OCI-LY7 (cell line): ENCODE measurements around the gene PODXL2.

Experiments used
- EZH2phosphoT487 ChIP-seq: fragments of 200-600 bp; sonication (generic); IDR thresholded peaks from 2 replicates; pipeline ENCODE4 v1.6.1; 2018; ENCODE audit warnings: low read depth, borderline replicate concordance, mild to moderate bottlenecking, mixed run types, antibody characterized with exemption, low read length, moderate library complexity, mixed read lengths
- TF ChIP-seq, protein P1 (sequence below): fragments of 200-600 bp; sonication (generic); conservative IDR thresholded peaks from 2 replicates; pipeline ENCODE4 v1.5.1; 2014; ENCODE audit warnings: mild to moderate bottlenecking, antibody characterized with exemption, low read length, moderate library complexity, mixed read lengths

DNA sequence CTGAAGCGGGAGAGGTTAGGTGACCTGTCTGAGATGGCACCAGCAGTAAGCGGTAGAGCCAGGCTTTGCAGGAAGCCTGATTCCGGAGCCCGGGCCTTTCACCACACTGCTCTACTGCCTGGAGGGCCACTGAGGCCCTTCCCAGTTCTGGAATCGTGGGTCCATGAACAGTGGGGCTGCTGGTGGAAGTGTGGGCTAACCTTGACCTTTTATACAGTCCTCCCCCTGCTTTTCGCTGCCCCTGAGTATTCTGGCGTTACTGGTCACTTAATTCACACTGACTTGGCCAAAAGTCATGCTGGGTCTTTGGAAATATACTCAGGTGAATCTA, 41.2 kb downstream of the PODXL2 start:
- TF ChIP-seq, protein P1, sequence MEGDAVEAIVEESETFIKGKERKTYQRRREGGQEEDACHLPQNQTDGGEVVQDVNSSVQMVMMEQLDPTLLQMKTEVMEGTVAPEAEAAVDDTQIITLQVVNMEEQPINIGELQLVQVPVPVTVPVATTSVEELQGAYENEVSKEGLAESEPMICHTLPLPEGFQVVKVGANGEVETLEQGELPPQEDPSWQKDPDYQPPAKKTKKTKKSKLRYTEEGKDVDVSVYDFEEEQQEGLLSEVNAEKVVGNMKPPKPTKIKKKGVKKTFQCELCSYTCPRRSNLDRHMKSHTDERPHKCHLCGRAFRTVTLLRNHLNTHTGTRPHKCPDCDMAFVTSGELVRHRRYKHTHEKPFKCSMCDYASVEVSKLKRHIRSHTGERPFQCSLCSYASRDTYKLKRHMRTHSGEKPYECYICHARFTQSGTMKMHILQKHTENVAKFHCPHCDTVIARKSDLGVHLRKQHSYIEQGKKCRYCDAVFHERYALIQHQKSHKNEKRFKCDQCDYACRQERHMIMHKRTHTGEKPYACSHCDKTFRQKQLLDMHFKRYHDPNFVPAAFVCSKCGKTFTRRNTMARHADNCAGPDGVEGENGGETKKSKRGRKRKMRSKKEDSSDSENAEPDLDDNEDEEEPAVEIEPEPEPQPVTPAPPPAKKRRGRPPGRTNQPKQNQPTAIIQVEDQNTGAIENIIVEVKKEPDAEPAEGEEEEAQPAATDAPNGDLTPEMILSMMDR = no peak
- no peak for TF ChIP-seq EZH2phosphoT487
